WTC11 (cell line): ENCODE data around the gene FGFR3. TPM values are rescaled to one million over a fixed set of nuclear protein-coding genes. Genes with fewer than 3 reads are reported as not detected.

Source experiments
- ATAC-seq: fragments of 200-7000 bp; cut with Tn5 transposase; 2 replicates; pipeline ENCODE4 v1.10.0; 2021; ENCODE audit warnings: mild to moderate bottlenecking, moderate library complexity
- CTCF ChIA-PET: fragments of 300-600 bp; sonication (Branson Sonifier 250); formaldehyde crosslinking; loops from one replicate; lab custom pipeline; 2021; ENCODE audit warnings: antibody characterized with exemption; lab: Charles Lee
- POLR2A ChIA-PET: fragments of 350-600 bp; sonication (Branson Sonifier 250); formaldehyde crosslinking; loops from one replicate; lab custom pipeline; 2021; ENCODE audit warnings: antibody characterized with exemption; lab: Charles Lee
- DNase-seq: peaks from one replicate; pipeline ENCODE4 v3.0.0; 2021; ENCODE audit warnings: low spot score
- H3K27ac Mint-ChIP-seq: 2 replicates; pipeline ENCODE4 v1.8.0; 2021; ENCODE audit warnings: mixed read lengths
- H3K27me3 Mint-ChIP-seq: 2 replicates; pipeline ENCODE4 v1.8.0; 2021; ENCODE audit warnings: low read depth, mild to moderate bottlenecking, moderate library complexity, mixed read lengths
- H3K36me3 Mint-ChIP-seq: 2 replicates; pipeline ENCODE4 v1.8.0; 2021; ENCODE audit warnings: mixed read lengths
- H3K4me1 Mint-ChIP-seq: 2 replicates; pipeline ENCODE4 v1.8.0; 2022; ENCODE audit warnings: mixed read lengths
- H3K4me3 Mint-ChIP-seq: 2 replicates; pipeline ENCODE4 v1.8.0; 2021; ENCODE audit warnings: mild to moderate bottlenecking, moderate library complexity, mixed read lengths
- H3K9me3 Mint-ChIP-seq: 2 replicates; pipeline ENCODE4 v1.8.0; 2021; ENCODE audit warnings: mixed read lengths
- AFF4 ChIP-seq: sonication (generic); formaldehyde crosslinking; IDR thresholded peaks from 2 replicates; pipeline ENCODE4 v1.8.1; 2023; ENCODE audit warnings: mild to moderate bottlenecking, missing genetic modification reagents, borderline replicate concordance
- ELF4 ChIP-seq: sonication (generic); formaldehyde crosslinking; IDR thresholded peaks from 2 replicates; pipeline ENCODE4 v1.8.1; 2022; ENCODE audit warnings: low read depth, mild to moderate bottlenecking, moderate library complexity, missing genetic modification reagents
- FOXK1 ChIP-seq: sonication (generic); formaldehyde crosslinking; IDR thresholded peaks from 2 replicates; pipeline ENCODE4 v1.8.0; 2022; ENCODE audit warnings: mild to moderate bottlenecking, moderate library complexity, missing genetic modification reagents
- GRHL2 ChIP-seq: fragments of 250-450 bp; sonication (Bioruptor Pico); IDR thresholded peaks from 2 replicates; pipeline ENCODE4 v1.8.0; 2022; ENCODE audit warnings: mild to moderate bottlenecking, moderate library complexity; ENCODE audit not compliant: insufficient replicate concordance, severe bottlenecking
- IRF1 ChIP-seq: sonication (generic); formaldehyde crosslinking; IDR thresholded peaks from 2 replicates; pipeline ENCODE4 v1.8.0; 2023; ENCODE audit warnings: missing genetic modification reagents
- JUN ChIP-seq: sonication (generic); formaldehyde crosslinking; IDR thresholded peaks from 2 replicates; pipeline ENCODE4 v1.8.0; 2023; ENCODE audit warnings: mild to moderate bottlenecking, missing genetic modification reagents
- MYBL2 ChIP-seq: sonication (generic); formaldehyde crosslinking; IDR thresholded peaks from 2 replicates; pipeline ENCODE4 v1.8.1; 2023; ENCODE audit warnings: mild to moderate bottlenecking, moderate library complexity, missing genetic modification reagents
- OVOL2 ChIP-seq: fragments of 250-450 bp; sonication (Bioruptor Pico); IDR thresholded peaks from 2 replicates; pipeline ENCODE4 v1.9.0; 2021; ENCODE audit warnings: mild to moderate bottlenecking, borderline replicate concordance
- PRRX2 ChIP-seq: fragments of 250-450 bp; sonication (Bioruptor Pico); IDR thresholded peaks from 2 replicates; pipeline ENCODE4 v1.8.0; 2021; ENCODE audit warnings: mild to moderate bottlenecking
- RELA ChIP-seq: sonication (generic); formaldehyde crosslinking; IDR thresholded peaks from 2 replicates; pipeline ENCODE4 v1.8.1; 2022; ENCODE audit warnings: missing genetic modification reagents, mild to moderate bottlenecking, borderline replicate concordance
- SMAD3 ChIP-seq: sonication (generic); formaldehyde crosslinking; IDR thresholded peaks from 2 replicates; pipeline ENCODE4 v1.8.0; 2022; ENCODE audit warnings: missing genetic modification reagents, mild to moderate bottlenecking, borderline replicate concordance
- TEAD4 ChIP-seq: sonication (generic); formaldehyde crosslinking; IDR thresholded peaks from 2 replicates; pipeline ENCODE4 v1.8.0; 2022; ENCODE audit warnings: mild to moderate bottlenecking, missing genetic modification reagents
- ZBTB21 ChIP-seq: sonication (generic); formaldehyde crosslinking; IDR thresholded peaks from 2 replicates; pipeline ENCODE4 v1.8.1; 2023; ENCODE audit warnings: mild to moderate bottlenecking, missing genetic modification reagents, borderline replicate concordance
- ZNF121 ChIP-seq: sonication (generic); formaldehyde crosslinking; IDR thresholded peaks from 2 replicates; pipeline ENCODE4 v1.8.0; 2023; ENCODE audit warnings: missing genetic modification reagents
- ZNF232 ChIP-seq: sonication (generic); formaldehyde crosslinking; IDR thresholded peaks from 2 replicates; pipeline ENCODE4 v1.8.0; 2022; ENCODE audit warnings: mild to moderate bottlenecking, missing genetic modification reagents
- total RNA-seq: library from RNA; stranded (reverse); gene quantifications from 3 replicates; pipeline ENCODE4 v1.2.3, GENCODE V29; 2021
- TF ChIP-seq, protein P1 (sequence below): sonication (generic); formaldehyde crosslinking; IDR thresholded peaks from 2 replicates; pipeline ENCODE4 v1.8.0; 2022; ENCODE audit warnings: mild to moderate bottlenecking, missing genetic modification reagents
- TF ChIP-seq, protein P2 (sequence below): fragments of 250-450 bp; sonication (Bioruptor Pico); IDR thresholded peaks from 2 replicates; pipeline ENCODE4 v1.9.0; 2021; ENCODE audit warnings: mild to moderate bottlenecking, borderline replicate concordance
- TF ChIP-seq, protein P3 (sequence below): sonication (generic); formaldehyde crosslinking; IDR thresholded peaks from 2 replicates; pipeline ENCODE4 v1.8.1; 2022; ENCODE audit warnings: mild to moderate bottlenecking, missing genetic modification reagents, moderate library complexity, borderline replicate concordance
- TF ChIP-seq, protein P4 (sequence below): fragments of 250-450 bp; sonication (Bioruptor Pico); IDR thresholded peaks from 2 replicates; pipeline ENCODE4 v1.9.0; 2021; ENCODE audit warnings: mild to moderate bottlenecking

Gene FGFR3
- total RNA-seq, 1 experiment from 2014 or later, result 19.9 TPM

- DNase-seq, result no peak
- CTCF ChIA-PET, result interaction anchor here (0.9 to 4.4 kb wide), 7 partner anchors 8 to 39 kb away, joined by 3 to 21 read pairs (median 7); no protein-coding TSS in a partner anchor
- Mint-ChIP-seq H3K4me1 (peaks cover 3% of the 10 kb centered on the region; the same call in 1 of the 2 replicates), H3K9me3 (no peaks in the 10 kb centered on the region), H3K4me3 (no peak overlapping the region), H3K36me3 (no peaks in the 10 kb centered on the region), H3K27me3 (no peaks in the 10 kb centered on the region), H3K27ac (no peak overlapping the region)
- POLR2A ChIA-PET, result no interaction called here
- ATAC-seq, result no peak
- no peak for TF ChIP-seq FOXK1
- no peak for TF ChIP-seq RELA
- no peak for TF ChIP-seq AFF4 (CRISPR knock-in tag)
- TF ChIP-seq ELF4 (CRISPR knock-in tag), result no peak
- TF ChIP-seq, protein P1, sequence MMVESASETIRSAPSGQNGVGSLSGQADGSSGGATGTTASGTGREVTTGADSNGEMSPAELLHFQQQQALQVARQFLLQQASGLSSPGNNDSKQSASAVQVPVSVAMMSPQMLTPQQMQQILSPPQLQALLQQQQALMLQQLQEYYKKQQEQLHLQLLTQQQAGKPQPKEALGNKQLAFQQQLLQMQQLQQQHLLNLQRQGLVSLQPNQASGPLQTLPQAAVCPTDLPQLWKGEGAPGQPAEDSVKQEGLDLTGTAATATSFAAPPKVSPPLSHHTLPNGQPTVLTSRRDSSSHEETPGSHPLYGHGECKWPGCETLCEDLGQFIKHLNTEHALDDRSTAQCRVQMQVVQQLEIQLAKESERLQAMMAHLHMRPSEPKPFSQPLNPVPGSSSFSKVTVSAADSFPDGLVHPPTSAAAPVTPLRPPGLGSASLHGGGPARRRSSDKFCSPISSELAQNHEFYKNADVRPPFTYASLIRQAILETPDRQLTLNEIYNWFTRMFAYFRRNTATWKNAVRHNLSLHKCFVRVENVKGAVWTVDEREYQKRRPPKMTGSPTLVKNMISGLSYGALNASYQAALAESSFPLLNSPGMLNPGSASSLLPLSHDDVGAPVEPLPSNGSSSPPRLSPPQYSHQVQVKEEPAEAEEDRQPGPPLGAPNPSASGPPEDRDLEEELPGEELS (CRISPR knock-in tag), result no peak
- TF ChIP-seq, protein P2, sequence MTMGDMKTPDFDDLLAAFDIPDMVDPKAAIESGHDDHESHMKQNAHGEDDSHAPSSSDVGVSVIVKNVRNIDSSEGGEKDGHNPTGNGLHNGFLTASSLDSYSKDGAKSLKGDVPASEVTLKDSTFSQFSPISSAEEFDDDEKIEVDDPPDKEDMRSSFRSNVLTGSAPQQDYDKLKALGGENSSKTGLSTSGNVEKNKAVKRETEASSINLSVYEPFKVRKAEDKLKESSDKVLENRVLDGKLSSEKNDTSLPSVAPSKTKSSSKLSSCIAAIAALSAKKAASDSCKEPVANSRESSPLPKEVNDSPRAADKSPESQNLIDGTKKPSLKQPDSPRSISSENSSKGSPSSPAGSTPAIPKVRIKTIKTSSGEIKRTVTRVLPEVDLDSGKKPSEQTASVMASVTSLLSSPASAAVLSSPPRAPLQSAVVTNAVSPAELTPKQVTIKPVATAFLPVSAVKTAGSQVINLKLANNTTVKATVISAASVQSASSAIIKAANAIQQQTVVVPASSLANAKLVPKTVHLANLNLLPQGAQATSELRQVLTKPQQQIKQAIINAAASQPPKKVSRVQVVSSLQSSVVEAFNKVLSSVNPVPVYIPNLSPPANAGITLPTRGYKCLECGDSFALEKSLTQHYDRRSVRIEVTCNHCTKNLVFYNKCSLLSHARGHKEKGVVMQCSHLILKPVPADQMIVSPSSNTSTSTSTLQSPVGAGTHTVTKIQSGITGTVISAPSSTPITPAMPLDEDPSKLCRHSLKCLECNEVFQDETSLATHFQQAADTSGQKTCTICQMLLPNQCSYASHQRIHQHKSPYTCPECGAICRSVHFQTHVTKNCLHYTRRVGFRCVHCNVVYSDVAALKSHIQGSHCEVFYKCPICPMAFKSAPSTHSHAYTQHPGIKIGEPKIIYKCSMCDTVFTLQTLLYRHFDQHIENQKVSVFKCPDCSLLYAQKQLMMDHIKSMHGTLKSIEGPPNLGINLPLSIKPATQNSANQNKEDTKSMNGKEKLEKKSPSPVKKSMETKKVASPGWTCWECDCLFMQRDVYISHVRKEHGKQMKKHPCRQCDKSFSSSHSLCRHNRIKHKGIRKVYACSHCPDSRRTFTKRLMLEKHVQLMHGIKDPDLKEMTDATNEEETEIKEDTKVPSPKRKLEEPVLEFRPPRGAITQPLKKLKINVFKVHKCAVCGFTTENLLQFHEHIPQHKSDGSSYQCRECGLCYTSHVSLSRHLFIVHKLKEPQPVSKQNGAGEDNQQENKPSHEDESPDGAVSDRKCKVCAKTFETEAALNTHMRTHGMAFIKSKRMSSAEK, result no peak
- no peak for TF ChIP-seq MYBL2
- no peak for TF ChIP-seq SMAD3 (CRISPR knock-in tag)
- TF ChIP-seq JUN (CRISPR knock-in tag), result no peak
- no peak for TF ChIP-seq TEAD4 (CRISPR knock-in tag)
- TF ChIP-seq, protein P3, sequence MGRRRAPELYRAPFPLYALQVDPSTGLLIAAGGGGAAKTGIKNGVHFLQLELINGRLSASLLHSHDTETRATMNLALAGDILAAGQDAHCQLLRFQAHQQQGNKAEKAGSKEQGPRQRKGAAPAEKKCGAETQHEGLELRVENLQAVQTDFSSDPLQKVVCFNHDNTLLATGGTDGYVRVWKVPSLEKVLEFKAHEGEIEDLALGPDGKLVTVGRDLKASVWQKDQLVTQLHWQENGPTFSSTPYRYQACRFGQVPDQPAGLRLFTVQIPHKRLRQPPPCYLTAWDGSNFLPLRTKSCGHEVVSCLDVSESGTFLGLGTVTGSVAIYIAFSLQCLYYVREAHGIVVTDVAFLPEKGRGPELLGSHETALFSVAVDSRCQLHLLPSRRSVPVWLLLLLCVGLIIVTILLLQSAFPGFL, result no peak
- no peak for TF ChIP-seq ZNF121 (CRISPR knock-in tag)
- no peak for TF ChIP-seq OVOL2 (CRISPR knock-in tag)
- TF ChIP-seq, protein P4, sequence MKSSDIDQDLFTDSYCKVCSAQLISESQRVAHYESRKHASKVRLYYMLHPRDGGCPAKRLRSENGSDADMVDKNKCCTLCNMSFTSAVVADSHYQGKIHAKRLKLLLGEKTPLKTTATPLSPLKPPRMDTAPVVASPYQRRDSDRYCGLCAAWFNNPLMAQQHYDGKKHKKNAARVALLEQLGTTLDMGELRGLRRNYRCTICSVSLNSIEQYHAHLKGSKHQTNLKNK (CRISPR knock-in tag), result no peak
- no peak for TF ChIP-seq ZNF232 (CRISPR knock-in tag)
- TF ChIP-seq GRHL2 (CRISPR knock-in tag), result no peak
- no peak for TF ChIP-seq ZBTB21 (CRISPR knock-in tag)
- TF ChIP-seq IRF1 (CRISPR knock-in tag), result no peak
- no peak for TF ChIP-seq PRRX2
Measured at GRCh38 chr4:1784395-1784788, 8.7 kb upstream of the FGFR3 start.
